ENCODE results near the gene DBH. TPM values are rescaled to one million over a fixed set of nuclear protein-coding genes. Genes with fewer than 3 reads are reported as not detected.

Gene DBH
- total RNA-seq: not detected in 2 replicates

- DNase-seq (ENCODE audit: low read depth): no peak
- TF ChIP-seq, protein P1, sequence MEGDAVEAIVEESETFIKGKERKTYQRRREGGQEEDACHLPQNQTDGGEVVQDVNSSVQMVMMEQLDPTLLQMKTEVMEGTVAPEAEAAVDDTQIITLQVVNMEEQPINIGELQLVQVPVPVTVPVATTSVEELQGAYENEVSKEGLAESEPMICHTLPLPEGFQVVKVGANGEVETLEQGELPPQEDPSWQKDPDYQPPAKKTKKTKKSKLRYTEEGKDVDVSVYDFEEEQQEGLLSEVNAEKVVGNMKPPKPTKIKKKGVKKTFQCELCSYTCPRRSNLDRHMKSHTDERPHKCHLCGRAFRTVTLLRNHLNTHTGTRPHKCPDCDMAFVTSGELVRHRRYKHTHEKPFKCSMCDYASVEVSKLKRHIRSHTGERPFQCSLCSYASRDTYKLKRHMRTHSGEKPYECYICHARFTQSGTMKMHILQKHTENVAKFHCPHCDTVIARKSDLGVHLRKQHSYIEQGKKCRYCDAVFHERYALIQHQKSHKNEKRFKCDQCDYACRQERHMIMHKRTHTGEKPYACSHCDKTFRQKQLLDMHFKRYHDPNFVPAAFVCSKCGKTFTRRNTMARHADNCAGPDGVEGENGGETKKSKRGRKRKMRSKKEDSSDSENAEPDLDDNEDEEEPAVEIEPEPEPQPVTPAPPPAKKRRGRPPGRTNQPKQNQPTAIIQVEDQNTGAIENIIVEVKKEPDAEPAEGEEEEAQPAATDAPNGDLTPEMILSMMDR (conservative IDR thresholded peaks at IDR 0.05; ENCODE audit: low read depth, low read length): no peak
- no peak within 1 kb of the TSS for H3K4me3 ChIP-seq (ENCODE audit: low read depth, low read length)
Measured at GRCh38 chr9:133635533-133636531, at the start of gene DBH. DBH (plus strand) TSS chr9:133636363; CDS start chr9:133636372, 9 bp downstream.

- TF ChIP-seq, protein P1 (conservative IDR thresholded peaks at IDR 0.05; ENCODE audit: low read depth, low read length): no peak
- DNase-seq (ENCODE audit: low read depth): no peak
- no peak overlapping the region for H3K4me3 ChIP-seq (ENCODE audit: low read depth, low read length)
Measured at GRCh38 chr9:133587051-133587450, 49.1 kb upstream of the DBH start.

- TF ChIP-seq, protein P1 (conservative IDR thresholded peaks at IDR 0.05; ENCODE audit: low read depth, low read length): no peak
- no peak for DNase-seq (ENCODE audit: low read depth)
- H3K4me3 ChIP-seq (ENCODE audit: low read depth, low read length): no peak overlapping the region
Measured at GRCh38 chr9:133587466-133587865, 48.7 kb upstream of the DBH start.

GRCh38 chr9:133589454-133590227 is 46.5 kb upstream of the DBH start:
- no peak overlapping the region for H3K4me3 ChIP-seq (ENCODE audit: low read depth, low read length)
- DNase-seq (ENCODE audit: low read depth): no peak
- TF ChIP-seq, protein P1 (conservative IDR thresholded peaks at IDR 0.05; ENCODE audit: low read depth, low read length): peak; percentile 42

DNA sequence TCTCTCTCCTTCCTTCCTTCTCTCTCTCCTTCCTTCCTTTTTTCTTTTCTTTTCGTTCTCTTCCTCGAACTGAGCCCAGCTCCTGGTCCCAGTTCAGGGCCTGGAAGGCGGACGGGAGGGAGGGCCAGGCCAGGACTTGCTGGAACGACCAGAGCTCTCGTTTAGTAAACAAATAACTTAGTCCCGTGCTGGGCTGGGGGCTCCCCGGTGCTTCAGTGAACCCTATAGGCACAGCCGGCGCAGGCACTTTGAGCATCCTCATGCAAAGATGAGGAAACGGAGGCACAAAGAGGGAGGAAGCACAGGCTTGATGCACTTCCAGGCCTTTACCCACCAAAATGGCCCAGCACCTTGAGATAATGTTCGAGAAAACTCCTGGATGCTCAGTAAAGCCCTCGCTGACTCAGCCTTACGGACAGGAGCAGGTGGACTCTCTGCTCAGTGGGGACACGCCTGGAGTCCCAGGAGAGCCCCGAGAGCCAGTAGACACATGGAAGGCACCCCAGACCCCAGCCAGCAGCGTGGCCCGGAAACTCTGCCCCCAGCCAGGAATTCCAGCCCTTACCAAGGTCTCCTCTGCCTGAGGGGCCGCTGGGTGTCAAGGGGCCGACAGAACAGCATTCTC is 45.8 kb upstream of the DBH start:
- DNase-seq (ENCODE audit: low read depth): no peak
- H3K4me3 ChIP-seq (ENCODE audit: low read depth, low read length): no peak overlapping the region
- TF ChIP-seq, protein P1 (conservative IDR thresholded peaks at IDR 0.05; ENCODE audit: low read depth, low read length): no peak

DNA sequence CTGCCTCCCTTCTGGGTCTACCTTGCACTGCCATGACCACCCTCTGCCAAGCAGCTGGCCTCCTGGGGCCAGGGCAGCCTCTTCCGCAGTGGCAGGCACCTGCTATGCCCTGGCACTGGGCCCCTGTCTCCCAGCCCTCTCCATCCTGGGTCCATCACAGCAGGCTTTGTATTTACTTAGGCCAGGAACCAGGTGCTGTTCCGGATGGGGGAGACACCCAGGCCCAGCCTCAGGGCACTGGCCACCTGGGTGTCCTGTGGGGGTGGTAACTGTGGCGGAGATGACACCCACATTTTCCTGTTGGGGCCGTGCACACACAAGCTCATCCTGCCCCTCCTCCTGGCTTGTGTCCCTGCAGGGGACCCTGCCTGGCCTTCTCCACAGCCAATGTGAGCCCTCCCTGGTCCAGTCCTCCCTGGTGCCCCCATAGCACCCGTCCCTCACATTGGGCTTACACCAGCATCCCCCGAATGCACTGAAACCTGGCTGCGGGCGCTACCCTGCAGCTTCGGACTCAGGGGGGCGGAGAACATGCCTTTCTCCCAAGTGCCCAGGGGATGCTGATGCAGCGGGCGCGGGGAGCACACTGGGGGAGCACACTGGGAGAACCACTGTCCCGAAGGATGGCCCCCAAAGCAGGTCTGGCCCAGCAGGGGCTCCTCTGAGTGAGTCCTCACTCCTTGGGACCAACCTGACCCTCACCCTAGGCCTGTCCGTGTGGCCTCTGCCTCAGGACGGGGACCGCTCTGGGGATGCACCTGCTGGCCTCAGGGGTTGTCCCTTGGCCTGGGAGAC is 44.9 kb upstream of the DBH start:
- TF ChIP-seq, protein P1 (conservative IDR thresholded peaks at IDR 0.05; ENCODE audit: low read depth, low read length): no peak
- H3K4me3 ChIP-seq (ENCODE audit: low read depth, low read length): no peak overlapping the region
- DNase-seq (ENCODE audit: low read depth): no peak
